ENCODE measurements around the gene ST3GAL3.
"Not testable (repeated sequence)": the region's sequence is repeated elsewhere in the genome, so short reads cannot be mapped to it uniquely, and the experiment has no call there.

The ST3GAL3 gene

GRCh38 chr1:43704838-43705237 is 2.5 kb upstream of the ST3GAL3 start:
- no peak for DNase-seq

DNA sequence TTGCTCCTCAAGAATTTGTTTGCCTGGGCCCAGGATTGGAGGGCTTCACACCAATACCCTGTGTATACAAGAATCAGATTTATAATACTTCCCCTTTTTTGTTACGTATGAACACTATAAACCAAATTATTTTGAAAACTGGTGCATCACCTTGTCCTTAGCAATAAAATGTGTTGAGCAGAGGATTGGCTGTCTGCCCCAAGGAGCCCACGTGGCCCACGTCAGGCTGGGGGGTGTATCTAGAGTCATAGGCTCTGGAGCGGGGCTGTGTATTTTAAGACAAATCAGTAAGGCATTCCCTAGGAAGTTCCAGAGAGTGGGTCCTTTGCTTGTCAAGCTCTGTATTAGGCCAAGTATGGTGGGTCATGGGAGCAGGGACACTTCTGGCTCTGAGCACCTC is 2.0 kb upstream of the ST3GAL3 start:
- no peak for DNase-seq

GRCh38 chr1:43705982-43706597 is 1.2 kb upstream of the ST3GAL3 start:
- DNase-seq: peak; percentile 18

DNA sequence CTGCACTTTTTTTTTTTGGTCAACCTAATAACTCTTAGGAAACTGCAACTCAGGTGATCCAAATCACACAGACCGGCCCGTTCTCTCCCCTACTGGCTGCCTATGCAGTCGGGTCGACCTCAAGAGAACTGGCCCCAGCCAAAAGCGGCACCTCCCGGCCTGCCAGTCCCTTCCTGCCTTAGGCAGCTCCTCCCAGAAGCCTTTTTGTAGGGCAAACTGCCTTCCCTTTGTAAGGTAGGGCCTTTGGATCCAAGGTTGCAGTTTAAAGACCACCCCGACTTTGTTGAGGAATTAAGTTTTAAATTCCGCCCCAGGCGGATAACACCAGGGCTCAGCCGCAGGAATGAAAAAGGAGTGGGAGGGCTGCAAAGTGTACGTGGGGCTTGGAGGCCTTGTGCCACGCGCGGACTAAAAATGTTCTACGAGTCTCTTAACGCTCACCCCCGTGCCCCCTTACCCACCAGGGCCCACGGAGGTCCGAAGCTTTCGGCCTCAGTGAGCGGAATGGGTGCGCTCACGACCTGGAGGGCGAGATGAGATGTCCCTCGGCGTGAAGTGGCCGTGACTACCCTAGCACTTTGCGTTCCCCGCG is 642 bp upstream of the ST3GAL3 start:
- DNase-seq: peak; percentile 25

DNA sequence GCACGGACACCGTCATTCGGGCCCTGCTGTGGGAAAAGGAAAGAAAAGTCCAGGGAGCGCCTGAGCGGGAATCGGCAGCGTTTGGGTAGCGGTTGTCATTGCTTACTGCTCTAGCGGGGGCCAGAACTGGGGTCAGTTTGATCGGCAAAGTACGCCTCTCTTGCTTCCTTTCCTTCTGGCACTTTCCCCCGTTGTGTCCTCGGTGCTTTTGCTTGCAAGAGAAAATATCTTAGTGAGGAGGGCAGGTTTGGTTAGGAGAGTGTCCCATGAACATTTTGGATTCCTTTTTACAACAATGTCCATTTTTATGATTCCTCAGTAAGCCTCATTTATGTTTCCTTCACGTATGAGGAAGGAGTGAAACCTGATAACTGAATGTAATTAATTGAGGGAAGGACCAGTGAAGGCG is 670 bp downstream of the ST3GAL3 start:
- DNase-seq: peak; percentile 74

DNA sequence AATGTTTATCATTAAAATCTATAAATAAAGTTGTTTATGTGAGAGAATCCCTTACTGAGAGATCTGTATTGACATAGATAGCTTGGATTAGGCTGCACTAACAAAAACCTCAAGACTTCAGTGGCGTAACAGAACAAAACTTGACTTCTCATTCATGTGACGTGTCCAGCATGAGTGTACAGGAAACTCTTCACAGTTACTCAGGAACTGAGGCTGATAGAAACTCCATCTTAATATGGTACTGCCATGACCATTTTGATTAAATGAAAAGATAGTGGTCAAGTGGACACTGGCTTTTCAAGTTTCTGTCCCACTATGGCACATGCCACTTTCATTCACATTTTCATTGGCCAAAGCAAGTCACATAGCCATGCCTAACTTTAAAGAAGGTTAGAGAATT is 3.7 kb downstream of the ST3GAL3 start:
- no peak for DNase-seq

DNA sequence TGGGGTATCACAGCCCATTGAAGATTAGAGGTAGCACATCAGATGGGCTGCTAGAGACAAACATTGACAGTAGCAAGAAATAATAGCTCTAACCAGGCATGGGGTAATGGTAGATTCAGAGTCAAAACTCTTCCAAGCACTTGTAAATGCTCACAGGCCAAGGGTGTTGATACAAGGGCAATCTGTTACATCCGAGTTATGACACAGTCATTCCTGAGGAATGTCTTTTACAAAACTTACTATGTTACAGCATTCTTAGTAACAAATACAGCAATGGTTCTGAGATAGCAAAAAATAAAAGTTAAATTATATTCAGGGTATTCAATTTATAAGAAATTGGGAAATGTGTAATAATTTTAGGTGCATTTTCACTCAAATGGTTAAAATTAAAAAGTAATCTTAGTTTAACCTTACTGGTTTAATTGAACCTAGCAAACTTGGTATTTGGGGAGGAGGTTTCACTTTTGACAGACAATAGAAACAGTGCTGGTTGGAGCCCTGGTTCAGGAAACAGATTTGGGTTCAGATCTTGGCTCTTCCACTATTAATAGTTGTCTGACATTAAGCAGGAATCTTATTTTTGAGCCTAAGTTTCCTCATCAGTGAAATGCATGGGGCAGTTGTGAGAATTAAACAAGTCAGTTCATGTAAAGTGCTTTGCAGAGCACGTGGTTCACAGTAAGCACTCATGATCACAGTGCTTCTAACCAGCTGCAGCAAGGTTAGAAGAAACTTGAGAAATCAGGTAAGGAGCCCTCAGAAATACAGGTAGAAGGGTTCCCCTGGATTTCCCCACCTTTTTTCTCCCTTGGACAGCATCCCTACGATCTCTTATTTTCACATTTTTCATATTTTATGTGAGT is 4.4 kb downstream of the ST3GAL3 start:
- DNase-seq: no peak

DNA sequence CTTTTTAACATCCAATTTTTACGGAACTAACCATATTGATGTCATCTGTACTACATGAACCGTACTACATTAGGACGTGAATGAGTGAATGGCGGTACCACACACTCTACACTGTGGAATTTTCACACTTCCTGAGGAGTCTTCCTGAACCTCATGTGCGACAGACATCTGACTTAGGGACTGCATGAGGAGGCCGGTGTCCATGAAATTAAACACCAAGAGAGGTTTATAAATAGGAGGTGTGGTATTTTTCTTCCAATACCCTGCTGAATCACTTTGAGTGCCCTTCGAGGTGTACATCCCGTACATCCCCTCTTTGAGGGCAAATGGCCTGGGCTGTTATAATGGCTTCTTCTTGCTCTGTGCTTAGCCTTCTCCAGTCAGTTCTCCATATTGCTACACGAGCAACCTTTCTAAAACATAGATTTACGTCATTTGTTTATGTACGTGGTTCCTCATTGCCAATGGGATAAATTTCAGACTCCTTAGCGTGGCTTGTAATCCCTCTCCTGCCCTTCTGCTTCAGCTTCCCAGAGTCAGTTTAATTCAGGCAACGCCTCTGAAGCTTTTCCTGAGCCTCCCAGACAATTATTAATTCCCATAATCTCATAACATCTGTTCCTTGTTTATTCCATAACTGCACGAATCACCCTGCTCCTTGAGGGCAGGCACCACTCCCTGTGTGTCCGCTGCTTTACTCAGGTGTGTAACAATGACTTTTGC is 9.4 kb downstream of the ST3GAL3 start:
- peak; percentile 3 for DNase-seq

GRCh38 chr1:43719063-43719462 is 11.7 kb downstream of the ST3GAL3 start:
- no peak for DNase-seq

DNA sequence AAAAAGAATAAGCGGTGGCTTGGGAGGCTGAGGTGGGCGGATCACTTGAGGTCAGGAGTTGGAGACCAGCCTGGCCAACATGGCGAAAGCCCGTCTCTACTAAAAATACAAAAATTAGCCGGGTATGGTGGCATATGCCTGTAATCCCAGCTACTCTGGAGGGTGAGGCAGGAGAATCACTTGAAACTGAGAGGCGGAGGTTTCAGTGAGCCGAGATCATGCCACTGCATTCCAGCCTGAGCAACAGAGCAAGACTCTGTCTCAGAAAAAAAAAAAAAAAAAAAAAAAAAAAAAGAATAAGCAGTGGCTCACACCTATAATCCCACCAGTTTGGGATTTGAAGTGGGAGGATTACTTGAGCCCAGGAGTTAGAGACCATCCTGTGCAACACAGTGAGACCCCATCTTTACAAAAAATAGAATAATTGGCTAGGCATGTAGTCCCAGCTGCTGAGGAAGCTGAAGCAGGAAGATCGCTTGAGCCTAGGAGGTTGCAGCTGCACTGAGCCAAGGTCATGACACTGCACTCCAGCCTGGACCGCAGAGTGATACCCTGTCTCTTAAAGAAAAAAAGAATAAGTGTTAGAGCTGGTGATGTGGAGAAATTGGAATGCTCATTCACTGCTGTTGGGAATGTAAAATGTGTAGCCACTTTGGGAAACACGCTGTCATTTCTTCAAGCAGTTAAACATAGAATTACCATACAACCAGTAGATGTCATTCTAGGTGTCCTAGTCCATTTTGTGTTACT is 12.5 kb downstream of the ST3GAL3 start:
- DNase-seq: not testable (repeated sequence)

DNA sequence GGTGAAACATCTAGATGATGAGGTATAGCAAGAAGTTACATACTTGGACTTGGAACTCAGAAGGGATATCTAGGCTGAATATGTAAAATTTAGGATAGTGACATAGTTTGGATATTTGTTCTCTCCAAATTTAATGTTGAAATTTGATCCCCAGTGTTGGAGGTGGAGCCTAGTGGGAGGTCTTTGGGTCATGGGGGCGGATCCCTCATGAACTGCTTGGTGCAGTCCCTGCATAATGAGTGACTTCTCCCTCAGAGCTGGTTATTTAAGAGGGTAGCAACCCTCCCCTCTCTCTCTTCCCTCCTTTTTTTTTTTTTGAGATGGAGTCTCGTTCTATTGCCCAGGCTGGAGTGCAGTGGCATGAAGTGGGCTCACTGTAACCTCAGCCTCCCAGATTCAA is 15.5 kb downstream of the ST3GAL3 start:
- DNase-seq: no peak

GRCh38 chr1:43729816-43730463 is 22.6 kb downstream of the ST3GAL3 start:
- DNase-seq: no peak

DNA sequence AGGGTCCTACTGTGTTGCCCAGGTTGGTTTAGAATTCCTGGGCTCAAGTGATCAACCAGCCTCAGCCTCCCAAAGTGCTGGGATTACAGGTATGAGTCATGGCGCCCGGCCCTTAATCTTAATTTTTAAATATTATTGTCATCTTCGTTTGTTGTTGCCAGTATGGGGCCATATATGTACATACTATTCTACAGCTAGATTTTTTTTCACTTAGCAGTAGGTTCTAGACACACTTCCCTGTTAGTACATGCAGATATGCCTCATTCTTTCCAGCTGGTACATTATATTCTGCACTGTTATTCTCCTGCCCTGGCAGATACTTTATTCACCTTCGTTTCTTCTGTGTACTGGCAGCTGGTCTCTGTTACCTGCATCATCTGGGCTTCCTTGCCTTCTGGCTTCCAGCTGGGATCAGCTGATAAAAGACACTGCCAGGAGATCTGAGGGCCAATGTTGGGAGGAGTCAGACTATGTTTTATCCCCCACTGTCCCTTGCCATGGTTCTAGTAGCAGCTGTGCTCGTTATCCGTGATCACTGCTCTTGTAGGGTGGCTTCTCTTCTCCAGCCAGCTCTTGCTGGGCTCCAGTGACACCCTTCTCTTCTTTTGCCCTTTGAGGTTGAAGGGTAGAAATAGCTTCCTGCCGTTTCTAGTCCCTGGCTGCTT is 24.7 kb downstream of the ST3GAL3 start:
- peak; percentile 62 for DNase-seq

GRCh38 chr1:43736819-43737218 is 29.5 kb downstream of the ST3GAL3 start:
- no peak for DNase-seq

- DNase-seq: no peak
Observed at GRCh38 chr1:43742026-43742425, 34.7 kb downstream of the ST3GAL3 start.

DNA sequence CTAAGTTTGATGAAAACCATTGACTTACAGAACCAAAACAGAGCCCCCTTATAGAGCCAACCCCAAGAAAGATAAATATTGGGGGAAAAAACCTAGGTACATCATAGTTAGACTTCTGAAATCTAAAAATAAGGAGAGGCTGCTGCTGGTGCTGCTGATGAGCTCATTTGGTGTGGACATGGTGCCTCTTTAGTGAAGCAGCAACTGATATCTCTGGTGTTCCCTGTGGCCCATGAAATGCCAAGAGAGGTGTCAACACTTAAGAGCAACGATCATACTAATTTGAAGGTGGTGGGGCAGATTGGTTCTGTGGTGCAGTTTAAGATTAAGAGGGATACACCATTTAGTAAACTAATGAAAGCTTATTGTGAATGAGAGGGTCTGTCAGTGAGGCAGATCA is 35.9 kb downstream of the ST3GAL3 start:
- peak; percentile 59 for DNase-seq

DNA sequence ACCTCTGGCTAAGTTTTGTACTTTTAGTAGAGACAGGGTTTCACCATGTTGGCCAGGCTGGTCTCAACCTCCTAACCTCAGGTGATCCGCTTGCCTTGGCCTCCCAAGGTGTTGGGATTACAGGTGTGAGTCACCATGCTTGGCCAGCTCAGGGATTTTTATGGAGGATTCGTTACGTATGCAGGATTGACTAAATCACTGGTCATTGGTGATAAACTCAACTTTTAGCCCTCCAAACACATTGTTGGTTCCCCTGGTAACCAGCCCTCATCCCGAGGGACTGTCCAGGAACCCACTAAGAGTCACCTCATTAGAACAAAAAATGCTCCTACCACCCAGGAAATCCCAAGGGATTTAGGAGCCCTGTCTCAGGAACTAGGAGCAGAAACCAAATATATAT is 40.4 kb downstream of the ST3GAL3 start:
- no peak for DNase-seq

- no peak for DNase-seq
Observed at GRCh38 chr1:43750083-43750482, 42.7 kb downstream of the ST3GAL3 start.

DNA sequence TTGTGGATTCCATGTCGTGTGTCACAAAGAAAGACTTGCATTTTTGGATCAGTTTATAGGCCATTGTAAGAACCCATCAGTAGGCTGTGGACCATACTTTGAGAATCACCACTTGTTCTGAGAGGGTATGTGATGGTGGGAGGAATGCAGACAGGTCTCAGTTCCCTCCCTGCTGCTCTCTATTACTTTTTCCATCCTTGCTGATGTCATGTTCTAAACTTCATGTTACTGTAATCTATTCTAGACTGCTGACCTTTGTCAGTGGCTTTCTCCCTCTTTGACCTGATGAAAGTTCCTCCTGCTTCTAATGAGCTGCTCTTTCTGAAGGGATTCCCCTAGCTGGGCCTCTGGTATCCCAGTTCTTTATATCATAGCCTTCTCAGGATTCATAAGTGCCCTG is 46.1 kb downstream of the ST3GAL3 start:
- no peak for DNase-seq

GRCh38 chr1:43754892-43755291 is 47.6 kb downstream of the ST3GAL3 start:
- no peak for DNase-seq

DNA sequence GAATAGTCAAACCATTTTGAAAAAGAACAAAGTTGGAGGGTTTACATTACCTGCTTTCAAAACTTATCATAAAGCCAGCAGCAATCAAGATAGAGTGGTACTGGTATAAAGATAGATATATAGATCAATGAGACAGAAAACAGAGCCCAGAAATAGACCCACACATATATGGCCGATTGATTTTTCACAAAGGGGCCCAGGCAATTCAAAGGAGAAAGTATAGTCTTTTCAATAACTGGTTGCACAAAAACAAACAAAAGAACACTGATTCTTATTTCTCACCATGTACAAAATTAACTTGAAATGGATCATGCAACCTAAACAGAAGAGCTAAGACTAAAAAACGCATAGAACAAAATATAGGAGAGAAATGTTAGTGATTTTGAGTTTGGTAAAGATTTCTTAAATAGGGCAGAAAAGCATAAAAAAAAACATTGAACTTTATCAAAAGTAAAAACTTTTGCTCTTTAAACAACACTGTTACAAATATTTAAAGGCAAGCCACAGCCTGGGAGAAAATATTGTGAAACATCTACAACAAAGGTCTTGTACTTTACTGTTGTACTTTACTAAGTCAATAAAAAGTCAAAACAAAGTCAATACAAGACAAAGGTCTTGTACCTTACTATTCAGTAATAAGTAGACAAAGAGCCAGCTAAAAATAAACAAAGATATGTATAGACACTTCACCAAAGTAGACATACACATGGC is 50.2 kb downstream of the ST3GAL3 start:
- DNase-seq: no peak
